Heart right ventricle (tissue), 16 donors: ENCODE data around the gene KLHL34. TPM values are rescaled to one million over a fixed set of nuclear protein-coding genes. Genes with fewer than 3 reads are reported as not detected.

Experiments used
- ATAC-seq, 8 donors: fragments of 200-7000 bp; cut with Tn5 transposase; one replicate each; pipeline ENCODE4 v1.9.1; 2020; ENCODE audit warnings: mild to moderate bottlenecking in 8 of 8, moderate library complexity in 8 of 8, moderate number of reproducible peaks in 1 of 8
- DNase-seq, 2 donors: peaks; one replicate each; pipeline ENCODE4 v3.0.0-alpha.2; 2020
- H3K27ac ChIP-seq, 10 donors: fragments of 200-600 bp; sonication (generic) in 2 of 10; one replicate each; pipeline versions ENCODE4 v1.5.0 to v1.8.0; 2020 to 2022; ENCODE audit warnings: mild to moderate bottlenecking in 3 of 10
- H3K27me3 ChIP-seq, 7 donors: fragments of 200-600 bp; one replicate each; pipeline ENCODE4 v1.8.0; 2021 to 2022; ENCODE audit warnings: mild to moderate bottlenecking in 2 of 7
- H3K36me3 ChIP-seq, 9 donors: fragments of 200-600 bp; sonication (generic) in 1 of 9; one replicate each; pipeline versions ENCODE4 v1.5.0 to v1.8.0; 2020 to 2022; ENCODE audit warnings: mild to moderate bottlenecking in 2 of 9
- H3K4me1 ChIP-seq, 9 donors: fragments of 200-600 bp; sonication (generic) in 1 of 9; one replicate each; pipeline versions ENCODE4 v1.5.0 to v1.8.0; 2020 to 2022; ENCODE audit warnings: mild to moderate bottlenecking in 4 of 9
- H3K4me3 ChIP-seq, 10 donors: fragments of 200-600 bp; sonication (generic) in 2 of 10; one replicate each; pipeline versions ENCODE4 v1.5.0 to v1.8.0; 2020 to 2022; ENCODE audit warnings: mild to moderate bottlenecking in 7 of 10, moderate library complexity in 2 of 10
- H3K9me3 ChIP-seq, 11 donors: fragments of 200-600 bp in 10 of 11; sonication (generic) in 2 of 11; one replicate each; pipeline versions ENCODE4 v1.5.0 to v1.8.0; 2013 to 2022; ENCODE audit warnings: mild to moderate bottlenecking in 2 of 11, control low read depth in 1 of 11, moderate library complexity in 1 of 11
- CTCF ChIP-seq, 9 donors: fragments of 200-600 bp; sonication (generic) in 2 of 9; IDR thresholded peaks; one replicate each; pipeline versions ENCODE4 v1.5.0 to v1.8.0; 2021 to 2022; ENCODE audit warnings: antibody characterized with exemption in 9 of 9, mild to moderate bottlenecking in 5 of 9, moderate library complexity in 1 of 9
- WGBS, 2 donors: extraction: QIAGEN DNeasy Blood & Tissue Kit; methylation state at CpG; one replicate each; pipeline ENCODE4 v1.1.7; 2013; ENCODE audit warnings: inconsistent platforms in 1 of 2; 5-methylcytosine and 5-hydroxymethylcytosine counted together
- intact Hi-C, 10 donors: fragments of 100-400 bp; cut with DNase I; formaldehyde crosslinking; loops; one replicate each; pipeline versions ENCODE4 v1.11.1 to v1.14.2; 2022
- polyA plus RNA-seq, 2 donors: library from polyadenylated mRNA; stranded (reverse); fragments of 200-250 nt; gene quantifications; one replicate each; pipeline ENCODE4 v1.2.3, GENCODE V29; 2013
- total RNA-seq, 10 donors: library from RNA; stranded (reverse); fragmentation: NEBNext Ultra II Directional in 3 of 10; extraction: Animal tissue kit (Norgen Biotek cat#: 25700) in 3 of 10; gene quantifications; one replicate each; pipeline versions ENCODE4 v1.2.1 to v1.2.4, GENCODE V29; 2021 to 2023
- donor health status: Arrhythmogenic right ventricular cardiomyopathy.
- donor health status: ischemic (EF 13 %, LVEDD 7.1; RV severe dilation, severe dysfunction).
- donor health status: healthy with polysubstance abuse.
- donor health status: DM: no; HTN: yes; CAD: no.
- donor health status: DM: no; HTN: no; CAD: no.
- donor health status: ischemic (EF 25% LVEDD 6.9; RV normal size, moderate dysfunction).
- donor health status: ischemic (EF 25% LVEDD 5.7; RV mildly dilated, moderate dysfunction).
- donor health status: healthy.
- donor health status: DM: yes; HTN: yes; CAD: no.
- donor health status: Ischemic cardiomyopathy.
- donor health status: ischemic (EF 35%, LVEDD 5.7; RV mildly dilated, moderate dysfunction).
- donor health status: nonischemic (EF 11% LVEDD 7.7; RV severe dilation, severe dysfunction).
- donor health status: DM: yes; HTN: yes; CAD: no.
- donor health status: PGD.
- donor health status: ischemic (EF 29% LVEDD 5.4; RV normal size, mild dysfunction).
- donor health status: nonischemic (EF 23%, LVEDD 6.1; RV moderate dilation, normal function).

The KLHL34 gene
- total and polyA plus RNA-seq, 12 donors = 1.1 to 17.5 (median 5.0) TPM

- H3K4me1 ChIP-seq = peaks cover 0 to 3% (median 0%) of the 10 kb centered on the region in 9 donors
- peak overlapping the region in 5 of 10 donors; percentile 49 to 54 (median 52) for H3K4me3 ChIP-seq
- no peaks in the 10 kb centered on the region for H3K36me3 ChIP-seq
- DNase-seq (no peak), ATAC-seq (no peak)
- H3K27me3 ChIP-seq = peaks cover 0 to 71% (median 7%) of the 10 kb centered on the region in 7 donors
- WGBS, 2 donors = 73 to 81% methylated on average over 2 of the region's 2 CpGs
- TF ChIP-seq CTCF (IDR thresholded peaks at IDR 0.05) = no peak
- H3K9me3 ChIP-seq = peaks cover 0 to 6% (median 0%) of the 10 kb centered on the region in 11 donors
- intact Hi-C loops = no loop called here
- H3K27ac ChIP-seq = peak overlapping the region in 4 of 10 donors; percentile 47 to 80 (median 61)
Measured at GRCh38 chrX:21660156-21660555, 2.0 kb upstream of the KLHL34 start.

- Histone ChIP-seq H3K9me3 (peaks cover 0 to 6% (median 0%) of the 10 kb centered on the region in 11 donors), H3K4me3 (peak overlapping the region in 7 of 10 donors; percentile 26 to 54 (median 49)), H3K27me3 (peaks cover 0 to 67% (median 7%) of the 10 kb centered on the region in 7 donors), H3K36me3 (no peaks in the 10 kb centered on the region), H3K27ac (peak overlapping the region in 4 of 10 donors; percentile 70 to 81 (median 80)), H3K4me1 (peaks cover 0 to 3% (median 0%) of the 10 kb centered on the region in 9 donors)
- DNase-seq (no peak), ATAC-seq (no peak)
- no peak for TF ChIP-seq CTCF (IDR thresholded peaks at IDR 0.05)
- 59 to 82% methylated on average over 3 of the region's 3 CpGs for WGBS, 2 donors
- intact Hi-C loops = no loop called here
Measured at GRCh38 chrX:21659320-21659719, 1.2 kb upstream of the KLHL34 start.

GRCh38 chrX:21658746-21659145, 616 bp upstream of the KLHL34 start:
- H3K4me1 ChIP-seq = peaks cover 0 to 3% (median 0%) of the 10 kb centered on the region in 9 donors
- H3K27ac ChIP-seq = peak overlapping the region in 8 of 10 donors; percentile 47 to 83 (median 78)
- H3K4me3 ChIP-seq = peak overlapping the region in 9 of 10 donors; percentile 24 to 54 (median 49)
- H3K9me3 ChIP-seq = peaks cover 0 to 6% (median 0%) of the 10 kb centered on the region in 11 donors
- no peak for TF ChIP-seq CTCF (IDR thresholded peaks at IDR 0.05)
- ATAC-seq (peak in 7 of 8 donors; percentile 30 to 77 (median 67)), DNase-seq (no peak)
- peaks cover 0 to 67% (median 7%) of the 10 kb centered on the region in 7 donors for H3K27me3 ChIP-seq
- intact Hi-C loops = no loop called here
- 8 to 17% methylated on average over 18 to 23 of the region's 23 CpGs for WGBS, 2 donors
- no peaks in the 10 kb centered on the region for H3K36me3 ChIP-seq

GRCh38 chrX:21657318-21658151, 595 bp downstream of the KLHL34 start:
- Histone ChIP-seq H3K4me3 (peak overlapping the region in 9 of 10 donors; percentile 24 to 54 (median 49)), H3K36me3 (no peaks in the 10 kb centered on the region), H3K9me3 (peaks cover 0 to 6% (median 0%) of the 10 kb centered on the region in 11 donors), H3K4me1 (peaks cover 0 to 3% (median 0%) of the 10 kb centered on the region in 9 donors), H3K27ac (peak overlapping the region in 7 of 10 donors; percentile 58 to 83 (median 80)), H3K27me3 (peaks cover 0 to 63% (median 7%) of the 10 kb centered on the region in 7 donors)
- no peak for TF ChIP-seq CTCF (IDR thresholded peaks at IDR 0.05)
- DNase-seq = no peak
- ATAC-seq = peak in 2 of 8 donors; percentile 8 to 28
- 47 to 57% methylated on average over 51 to 57 of the region's 57 CpGs for WGBS, 2 donors
- intact Hi-C loops = no loop called here
